GOT3 (cell line): Measurements from ENCODE around the gene WNT8A.

Experiments
- DNase-seq: peaks from one replicate; lab custom pipeline; 2025; ENCODE audit warnings: mixed read lengths; lab: John Stamatoyannopoulos, UW

The WNT8A gene

GRCh38 chr5:138091685-138092084, 7.9 kb downstream of the WNT8A start:
- no peak for DNase-seq

- no peak for DNase-seq
These were observed 8.5 kb downstream of the WNT8A start for GRCh38 chr5:138092301-138092700.

- DNase-seq: no peak
These were observed 9.2 kb downstream of the WNT8A start for GRCh38 chr5:138093036-138093435.

GRCh38 chr5:138095100-138095907, 11.5 kb downstream of the WNT8A start:
- no peak for DNase-seq

- no peak for DNase-seq
These were observed 12.5 kb downstream of the WNT8A start for GRCh38 chr5:138096363-138096762.

- DNase-seq: no peak
These were observed 13.4 kb downstream of the WNT8A start for GRCh38 chr5:138096997-138097828.

- DNase-seq: no peak
These were observed 18.9 kb downstream of the WNT8A start for GRCh38 chr5:138102454-138103318.

GRCh38 chr5:138103319-138103637, 19.4 kb downstream of the WNT8A start:
- DNase-seq: no peak

- DNase-seq: no peak
These were observed 21.9 kb downstream of the WNT8A start for GRCh38 chr5:138105709-138106108.

GRCh38 chr5:138107213-138107612, 23.4 kb downstream of the WNT8A start:
- DNase-seq: no peak

- no peak for DNase-seq
These were observed 25.8 kb downstream of the WNT8A start for GRCh38 chr5:138109463-138110265.

- no peak for DNase-seq
These were observed 26.6 kb downstream of the WNT8A start for GRCh38 chr5:138110266-138110963.

- no peak for DNase-seq
These were observed 27.3 kb downstream of the WNT8A start for GRCh38 chr5:138111181-138111580.

GRCh38 chr5:138111937-138112336, 28.1 kb downstream of the WNT8A start:
- no peak for DNase-seq

GRCh38 chr5:138115254-138115653, 31.4 kb downstream of the WNT8A start:
- DNase-seq: no peak

GRCh38 chr5:138128334-138128733, 44.5 kb downstream of the WNT8A start:
- no peak for DNase-seq

- DNase-seq: no peak
These were observed 45.5 kb downstream of the WNT8A start for GRCh38 chr5:138129347-138129746.

- DNase-seq: no peak
These were observed 48.7 kb downstream of the WNT8A start for GRCh38 chr5:138132543-138132942.

GRCh38 chr5:138138949-138139780, 55.3 kb downstream of the WNT8A start, which contains the start of gene NME5:
Gene NME5 (minus strand): TSS chr5:138139428. CDS start chr5:138138780, 648 bp downstream.
- DNase-seq: no peak

GRCh38 chr5:138139781-138140090, 55.9 kb downstream of the WNT8A start:
- DNase-seq: no peak
